ENCODE results near the gene SEMA3D. TPM values are rescaled to one million over a fixed set of nuclear protein-coding genes. Genes with fewer than 3 reads are reported as not detected.

Gene SEMA3D
- total and polyA plus RNA-seq, 2 of the 4 experiments (the other 2 are of a cell fraction): 2.9 to 13.6 TPM

GRCh38 chr7:85065306-85065705 lies 121.5 kb downstream of the SEMA3D start:
- CTCF ChIA-PET: interaction anchor here (0.6 to 1.7 kb wide), 4 partner anchors 16 to 121 kb away, joined by 5 to 7 read pairs (median 6); partner anchors contain the start of gene SEMA3D
- Histone ChIP-seq H3K23ac (ENCODE audit: low read depth, low read length) (no peak overlapping the region), H2AFZ (replicated peaks; ENCODE audit: low read length, poor library complexity) (no peak overlapping the region), H3K9me1 (ENCODE audit: insufficient read depth, low read length) (no peaks in the 10 kb centered on the region; the same call in 1 of the 2 replicates), H2BK15ac (ENCODE audit: low read depth, low read length) (no peak overlapping the region), H3K56ac (ENCODE audit: extremely low read depth, insufficient read depth, low read length) (no peak overlapping the region), H3K14ac (replicated peaks; ENCODE audit: low read depth, low read length) (no peak overlapping the region), H3K27me3 (ENCODE audit: control insufficient read depth, insufficient read depth, low read length) (peaks cover 3% of the 10 kb centered on the region; the same call in 1 of the 2 replicates), H2BK20ac (ENCODE audit: low read depth, low read length) (no peak overlapping the region), H4K8ac (ENCODE audit: low read depth in 2 of 2, low read length in 2 of 2) (no peak overlapping the region), H2BK5ac (ENCODE audit: low read depth, low read length, poor library complexity, severe bottlenecking) (no peak overlapping the region), H3K9me3 (ENCODE audit: control insufficient read depth, insufficient read depth, low read length) (no peaks in the 10 kb centered on the region), H3K4me1 (ENCODE audit: control insufficient read depth, insufficient read depth, low read length) (peaks cover 3% of the 10 kb centered on the region), H3K9ac (ENCODE audit: low read depth, low read length) (no peak overlapping the region), H2BK120ac (ENCODE audit: low read depth, low read length) (no peak overlapping the region), H3K4me2 (ENCODE audit: low read depth, low read length) (no peak overlapping the region), H3K36me3 (ENCODE audit: control insufficient read depth, insufficient read depth, low read length) (no peaks in the 10 kb centered on the region), H3K27ac (ENCODE audit: insufficient read depth, low read length) (no peak overlapping the region), H4K91ac (ENCODE audit: insufficient read depth, low read depth, low read length) (no peak overlapping the region), H2AK5ac (ENCODE audit: low read depth, low read length) (no peak overlapping the region), H3K79me1 (ENCODE audit: low read depth in 1 of 2, low read length in 2 of 2) (no peaks in the 10 kb centered on the region), H3K4me3 (ENCODE audit: insufficient read depth, low read depth, low read length) (no peak overlapping the region), H3K4ac (ENCODE audit: low read depth, low read length) (no peak overlapping the region), H4K5ac (ENCODE audit: low read depth, low read length) (no peak overlapping the region), H2AK9ac (replicated peaks; ENCODE audit: low read depth, low read length, poor library complexity) (no peak overlapping the region), H4K20me1 (ENCODE audit: insufficient read depth, low read length) (no peaks in the 10 kb centered on the region), H3K18ac (ENCODE audit: low read depth, low read length) (no peak overlapping the region)
- POLR2A ChIA-PET (ENCODE audit: unreplicated experiment): no interaction called here
- ATAC-seq (ENCODE audit: low read depth): no peak
- intact Hi-C loops (cut with micrococcal nuclease): no loop called here
- DNase-seq: peak; percentile 4
- BruUV-seq (replicated peaks): no TSS peak
- in situ Hi-C loops (cut with MboI; ENCODE audit: low sequenced_read_pairs): no loop called here
- TF ChIP-seq RFX5 (IDR thresholded peaks at IDR 0.05; ENCODE audit: low read depth, low read length): no peak
- no peak for TF ChIP-seq ELK1 (IDR thresholded peaks at IDR 0.05; ENCODE audit: borderline replicate concordance, low read depth, low read length)
- TF ChIP-seq POLR2A (IDR thresholded peaks at IDR 0.05; ENCODE audit: low read depth, low read length): no peak
- TF ChIP-seq CHD1 (IDR thresholded peaks at IDR 0.05; ENCODE audit: low read depth, low read length): no peak
- TF ChIP-seq MAZ (IDR thresholded peaks at IDR 0.05; ENCODE audit: borderline replicate concordance, low read depth, low read length): no peak
- no peak for TF ChIP-seq FOS (IDR thresholded peaks at IDR 0.05; ENCODE audit: low read depth, low read length)
- TF ChIP-seq RAD21 (IDR thresholded peaks at IDR 0.05; ENCODE audit: low read length): no peak
- no peak for TF ChIP-seq BHLHE40 (IDR thresholded peaks at IDR 0.05; ENCODE audit: low read depth, low read length)
- TF ChIP-seq MAFK (IDR thresholded peaks at IDR 0.05; ENCODE audit: low read depth, low read length): no peak
- TF ChIP-seq CEBPB (IDR thresholded peaks at IDR 0.05; ENCODE audit: low read depth, low read length): no peak
- dilution Hi-C loops (cut with HindIII; ENCODE audit: low sequenced_read_pairs, unreplicated experiment): no loop called here
- WGBS, 2 experiments (ENCODE audit: extremely low coverage in 2 of 2, insufficient read length in 1 of 2): no CpG with 5 or more reads among the region's 1 CpG
